ENCODE results near the gene PIK3C3.

The PIK3C3 gene

DNA sequence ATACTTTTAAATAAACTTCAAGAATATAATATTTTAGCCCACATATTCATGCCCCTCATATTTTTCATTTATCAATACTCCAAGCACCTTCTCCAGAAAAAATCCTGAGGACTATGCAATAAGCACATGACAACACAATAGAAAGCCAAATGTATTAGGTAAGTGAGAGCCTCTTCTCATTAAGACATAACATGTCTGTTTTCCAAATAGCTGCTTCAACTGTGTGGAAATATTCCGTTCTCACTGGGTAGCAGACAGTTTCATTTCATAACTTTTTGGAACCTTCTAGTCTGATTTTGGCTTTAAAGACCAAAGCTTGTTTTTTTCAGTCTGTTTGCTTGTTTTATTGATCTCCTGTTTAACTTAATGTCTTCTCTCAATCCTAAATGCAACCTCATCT lies 137.8 kb downstream of the PIK3C3 start:
- no peak overlapping the region for H3K4me3 ChIP-seq (ENCODE audit: low read depth, low read length)
- TF ChIP-seq, protein P1, sequence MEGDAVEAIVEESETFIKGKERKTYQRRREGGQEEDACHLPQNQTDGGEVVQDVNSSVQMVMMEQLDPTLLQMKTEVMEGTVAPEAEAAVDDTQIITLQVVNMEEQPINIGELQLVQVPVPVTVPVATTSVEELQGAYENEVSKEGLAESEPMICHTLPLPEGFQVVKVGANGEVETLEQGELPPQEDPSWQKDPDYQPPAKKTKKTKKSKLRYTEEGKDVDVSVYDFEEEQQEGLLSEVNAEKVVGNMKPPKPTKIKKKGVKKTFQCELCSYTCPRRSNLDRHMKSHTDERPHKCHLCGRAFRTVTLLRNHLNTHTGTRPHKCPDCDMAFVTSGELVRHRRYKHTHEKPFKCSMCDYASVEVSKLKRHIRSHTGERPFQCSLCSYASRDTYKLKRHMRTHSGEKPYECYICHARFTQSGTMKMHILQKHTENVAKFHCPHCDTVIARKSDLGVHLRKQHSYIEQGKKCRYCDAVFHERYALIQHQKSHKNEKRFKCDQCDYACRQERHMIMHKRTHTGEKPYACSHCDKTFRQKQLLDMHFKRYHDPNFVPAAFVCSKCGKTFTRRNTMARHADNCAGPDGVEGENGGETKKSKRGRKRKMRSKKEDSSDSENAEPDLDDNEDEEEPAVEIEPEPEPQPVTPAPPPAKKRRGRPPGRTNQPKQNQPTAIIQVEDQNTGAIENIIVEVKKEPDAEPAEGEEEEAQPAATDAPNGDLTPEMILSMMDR (conservative IDR thresholded peaks at IDR 0.05; ENCODE audit: low read depth, low read length): no peak
- no peak for DNase-seq (ENCODE audit: low read depth)

DNA sequence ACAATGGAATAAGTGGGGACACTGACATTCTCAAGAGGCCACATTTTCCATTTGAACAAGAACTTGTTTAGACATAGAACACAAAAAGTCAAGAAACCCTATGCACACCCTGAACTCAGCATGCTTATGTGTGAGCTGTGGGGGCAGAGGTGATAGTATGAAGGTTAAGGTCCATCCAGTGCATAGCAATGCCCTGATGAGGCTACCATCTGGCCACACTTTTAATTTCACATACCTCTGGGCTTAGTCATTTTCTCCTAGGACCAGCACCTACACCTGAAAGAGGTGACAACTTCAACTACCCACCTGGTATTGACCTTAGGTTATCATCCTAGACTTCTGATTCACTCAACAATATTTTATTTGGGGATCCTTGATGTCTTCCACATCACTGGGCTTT lies 139.8 kb downstream of the PIK3C3 start:
- no peak overlapping the region for H3K4me3 ChIP-seq (ENCODE audit: low read depth, low read length)
- no peak for DNase-seq (ENCODE audit: low read depth)
- TF ChIP-seq, protein P1 (conservative IDR thresholded peaks at IDR 0.05; ENCODE audit: low read depth, low read length): no peak

DNA sequence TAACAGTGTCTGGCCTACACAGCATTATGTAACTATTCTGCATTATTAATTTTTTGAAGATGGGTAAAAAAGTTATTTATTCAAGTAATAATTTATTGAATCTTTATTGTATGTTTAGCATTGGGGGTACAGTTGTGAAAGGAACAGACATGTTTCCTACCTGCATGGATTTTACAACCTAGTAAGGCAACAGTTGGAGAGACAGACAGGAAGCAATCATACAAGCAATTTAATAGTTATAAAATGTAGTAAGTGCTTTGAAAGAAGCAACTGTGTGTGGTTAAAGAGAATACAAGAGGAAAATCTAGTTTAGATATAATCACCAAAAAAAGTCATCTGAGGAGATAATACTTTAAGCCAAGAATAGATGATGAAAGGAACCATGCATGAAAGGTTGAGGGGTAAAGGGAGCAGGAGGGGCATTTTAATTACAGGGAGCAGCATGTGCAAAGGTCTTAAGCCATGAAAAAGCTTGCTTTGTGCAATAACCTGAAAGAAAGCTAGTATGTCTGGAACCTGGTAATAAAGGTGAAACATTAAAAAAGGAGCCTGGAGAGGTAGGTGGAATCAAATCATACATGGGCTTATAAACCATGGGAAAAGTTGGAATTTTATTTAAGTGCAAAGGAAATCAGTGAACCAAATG lies 140.8 kb downstream of the PIK3C3 start:
- TF ChIP-seq, protein P1 (conservative IDR thresholded peaks at IDR 0.05; ENCODE audit: low read depth, low read length): no peak
- H3K4me3 ChIP-seq (ENCODE audit: low read depth, low read length): no peak overlapping the region
- DNase-seq (ENCODE audit: low read depth): no peak

DNA sequence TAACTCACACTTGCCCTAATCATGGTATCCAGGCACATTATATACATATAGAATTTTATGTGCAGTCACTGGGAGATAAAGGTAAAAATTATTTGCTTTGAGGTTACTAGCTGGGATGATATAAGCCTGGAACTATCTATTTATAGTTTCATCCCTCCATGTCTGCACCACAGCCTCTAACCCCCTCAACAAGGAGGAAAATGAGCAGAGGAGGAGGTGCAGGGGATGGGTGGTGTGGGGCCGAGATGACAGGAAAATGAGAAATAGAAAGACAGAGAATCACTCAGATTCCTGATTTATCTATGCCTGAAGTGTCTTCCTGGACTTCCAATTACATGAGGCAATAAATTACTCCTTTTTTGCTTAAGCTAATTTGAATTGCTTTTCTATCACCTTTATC lies 145.2 kb downstream of the PIK3C3 start:
- no peak for DNase-seq (ENCODE audit: low read depth)
- TF ChIP-seq, protein P1 (conservative IDR thresholded peaks at IDR 0.05; ENCODE audit: low read depth, low read length): no peak
- no peak overlapping the region for H3K4me3 ChIP-seq (ENCODE audit: low read depth, low read length)

DNA sequence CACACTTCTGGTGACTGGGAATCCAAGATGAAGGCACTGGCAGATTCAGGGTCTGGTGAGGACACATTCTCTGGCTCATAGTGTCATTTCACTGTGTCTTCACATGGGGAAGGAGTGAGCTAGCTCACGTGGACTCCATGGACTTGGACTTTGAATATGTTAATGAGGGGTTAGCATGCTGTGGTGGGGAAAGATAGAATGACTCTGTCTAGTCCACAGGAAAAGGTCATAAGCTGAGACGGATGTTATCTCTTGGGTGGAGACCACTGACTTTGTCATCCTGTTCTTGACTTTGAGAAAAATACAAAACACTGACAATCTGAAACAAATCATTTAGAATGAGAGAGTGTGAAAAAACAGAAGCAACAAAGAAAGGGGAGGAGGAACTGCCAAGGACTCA lies 145.9 kb downstream of the PIK3C3 start:
- TF ChIP-seq, protein P1 (conservative IDR thresholded peaks at IDR 0.05; ENCODE audit: low read depth, low read length): no peak
- DNase-seq (ENCODE audit: low read depth): no peak
- H3K4me3 ChIP-seq (ENCODE audit: low read depth, low read length): no peak overlapping the region

DNA sequence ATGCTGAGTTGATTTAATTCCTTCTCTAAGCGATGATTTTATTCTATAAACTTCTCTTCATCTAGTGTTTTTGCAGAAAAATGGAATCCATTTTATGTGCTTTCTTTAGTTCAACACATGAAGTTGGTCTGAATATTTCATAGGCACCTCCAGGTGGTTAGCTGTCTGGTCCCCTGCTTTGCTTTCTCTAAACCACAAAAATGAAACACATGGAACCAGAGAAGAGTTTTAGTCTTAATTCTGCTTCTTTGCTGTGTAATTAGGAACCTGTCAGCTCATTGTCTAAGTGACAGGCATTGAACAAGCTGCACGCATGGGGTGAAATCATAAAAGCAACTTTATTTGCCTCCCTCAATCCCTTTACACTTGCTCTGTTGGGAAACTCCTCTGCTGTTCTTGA lies 150.4 kb downstream of the PIK3C3 start:
- DNase-seq (ENCODE audit: low read depth): no peak
- H3K4me3 ChIP-seq (ENCODE audit: low read depth, low read length): no peak overlapping the region
- TF ChIP-seq, protein P1 (conservative IDR thresholded peaks at IDR 0.05; ENCODE audit: low read depth, low read length): no peak

DNA sequence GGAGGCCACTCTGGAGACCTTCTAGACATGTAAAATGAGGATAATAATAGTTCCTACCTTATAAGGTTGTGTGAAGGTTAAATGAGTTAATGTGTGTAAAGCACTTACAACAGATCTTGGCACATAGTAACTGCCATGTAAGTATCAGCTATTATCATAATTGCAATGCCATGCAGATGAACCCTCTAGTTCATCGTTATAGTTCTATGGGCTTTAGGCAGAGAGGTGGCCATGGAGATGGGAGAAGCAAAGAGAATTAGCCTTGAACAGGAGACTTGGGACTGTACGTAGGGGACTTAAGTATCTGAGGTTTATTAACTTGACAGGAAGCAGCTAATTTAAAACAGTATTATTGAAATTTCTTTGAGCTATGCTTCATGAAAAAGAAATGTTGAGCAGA lies 151.8 kb downstream of the PIK3C3 start:
- H3K4me3 ChIP-seq (ENCODE audit: low read depth, low read length): no peak overlapping the region
- TF ChIP-seq, protein P1 (conservative IDR thresholded peaks at IDR 0.05; ENCODE audit: low read depth, low read length): no peak
- no peak for DNase-seq (ENCODE audit: low read depth)

All from choroid plexus epithelial cell (primary cell).